ENCODE results near the gene HACD1.

DNA sequence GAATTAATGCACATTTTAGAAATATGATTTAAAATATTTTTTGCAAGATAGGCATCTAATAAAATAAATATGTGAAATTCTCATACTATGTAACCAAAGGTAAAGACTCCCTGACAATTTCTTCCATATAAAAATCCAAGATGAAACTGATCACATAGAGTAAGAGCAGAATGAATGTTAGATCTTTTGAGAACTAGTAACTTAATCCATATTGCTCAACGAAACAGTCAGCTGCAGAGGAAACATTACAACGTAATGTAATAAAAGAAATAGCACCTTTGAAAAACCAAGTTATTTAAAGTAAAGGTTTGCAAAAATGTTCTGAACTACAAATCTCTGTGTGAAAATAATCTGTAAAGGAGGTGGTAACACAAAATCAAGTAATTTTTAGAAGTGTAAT lies 28.8 kb downstream of the HACD1 start:
- TF ChIP-seq, protein P1, sequence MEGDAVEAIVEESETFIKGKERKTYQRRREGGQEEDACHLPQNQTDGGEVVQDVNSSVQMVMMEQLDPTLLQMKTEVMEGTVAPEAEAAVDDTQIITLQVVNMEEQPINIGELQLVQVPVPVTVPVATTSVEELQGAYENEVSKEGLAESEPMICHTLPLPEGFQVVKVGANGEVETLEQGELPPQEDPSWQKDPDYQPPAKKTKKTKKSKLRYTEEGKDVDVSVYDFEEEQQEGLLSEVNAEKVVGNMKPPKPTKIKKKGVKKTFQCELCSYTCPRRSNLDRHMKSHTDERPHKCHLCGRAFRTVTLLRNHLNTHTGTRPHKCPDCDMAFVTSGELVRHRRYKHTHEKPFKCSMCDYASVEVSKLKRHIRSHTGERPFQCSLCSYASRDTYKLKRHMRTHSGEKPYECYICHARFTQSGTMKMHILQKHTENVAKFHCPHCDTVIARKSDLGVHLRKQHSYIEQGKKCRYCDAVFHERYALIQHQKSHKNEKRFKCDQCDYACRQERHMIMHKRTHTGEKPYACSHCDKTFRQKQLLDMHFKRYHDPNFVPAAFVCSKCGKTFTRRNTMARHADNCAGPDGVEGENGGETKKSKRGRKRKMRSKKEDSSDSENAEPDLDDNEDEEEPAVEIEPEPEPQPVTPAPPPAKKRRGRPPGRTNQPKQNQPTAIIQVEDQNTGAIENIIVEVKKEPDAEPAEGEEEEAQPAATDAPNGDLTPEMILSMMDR (IDR thresholded peaks at IDR 0.05): no peak
- TF ChIP-seq POLR2A (IDR thresholded peaks at IDR 0.05): no peak

All from tibial nerve (tissue), 3 donors.